Thyroid gland (tissue), 4 donors: ENCODE measurements around the gene FER. TPM values are rescaled to one million over a fixed set of nuclear protein-coding genes. Genes with fewer than 3 reads are reported as not detected.

Experiments used
- DNase-seq, 2 donors: peaks; one replicate each; pipeline ENCODE4 v3.0.0-alpha.2; 2019
- H3K27ac ChIP-seq, 3 donors: fragments of 200-600 bp; sonication (generic); 1 replicate in 2 of 3; 2 replicates in 1 of 3; pipeline ENCODE4 v1.5.1; 2016 to 2019; ENCODE audit warnings: mild to moderate bottlenecking in 1 of 3, moderate library complexity in 1 of 3
- H3K27me3 ChIP-seq: fragments of 200-600 bp; sonication (generic); one replicate; pipeline ENCODE4 v1.5.1; 2019
- H3K36me3 ChIP-seq, 2 donors: fragments of 200-600 bp; sonication (generic); one replicate each; pipeline ENCODE4 v1.5.1; 2016 to 2019
- H3K4me1 ChIP-seq, 2 donors: fragments of 200-600 bp; sonication (generic); one replicate each; pipeline ENCODE4 v1.5.1; 2017 to 2019
- H3K4me3 ChIP-seq, 3 donors: fragments of 200-600 bp; sonication (generic); replicated peaks in 1 of 3; 1 replicate in 2 of 3; 2 replicates in 1 of 3; pipeline ENCODE4 v1.5.1; 2016; ENCODE audit warnings: mild to moderate bottlenecking in 1 of 3
- H3K9me3 ChIP-seq: fragments of 200-600 bp; sonication (generic); one replicate; pipeline ENCODE4 v1.5.1; 2017
- POLR2A ChIP-seq, 2 donors: fragments of 450-650 bp; IDR thresholded peaks; one replicate each; pipeline ENCODE4 v1.6.1; 2017; ENCODE audit warnings: antibody characterized with exemption in 2 of 2, mild to moderate bottlenecking in 2 of 2, moderate library complexity in 1 of 2
- WGBS, 2 donors: methylation state at CpG; one replicate each; pipeline ENCODE4 v1.1.5; 2017; 5-methylcytosine and 5-hydroxymethylcytosine counted together
- intact Hi-C: fragments of 100-400 bp; cut with DNase I; formaldehyde crosslinking; loops from one replicate; pipeline ENCODE4 v1.15.1; 2023
- total RNA-seq, 4 donors: library from RNA; depleted of rRNA; stranded (reverse); fragments of >200 nt; gene quantifications; one replicate each; pipeline ENCODE4 v1.2.3, GENCODE V29; 2016
- TF ChIP-seq, protein P1 (sequence below), 6 experiments: fragments of 200-600 bp in 3 of 6; fragments of 450-650 bp in 3 of 6; sonication (generic) in 3 of 6; IDR thresholded peaks; one replicate each; pipeline ENCODE4 v1.5.1; 2016 to 2019; ENCODE audit warnings: antibody characterized with exemption in 6 of 6, mild to moderate bottlenecking in 2 of 6, inconsistent platforms in 1 of 6, moderate library complexity in 1 of 6

FER gene
- total RNA-seq, 4 donors from 2014 or later, result 38.8 to 79.1 (median 45.2) TPM

DNA sequence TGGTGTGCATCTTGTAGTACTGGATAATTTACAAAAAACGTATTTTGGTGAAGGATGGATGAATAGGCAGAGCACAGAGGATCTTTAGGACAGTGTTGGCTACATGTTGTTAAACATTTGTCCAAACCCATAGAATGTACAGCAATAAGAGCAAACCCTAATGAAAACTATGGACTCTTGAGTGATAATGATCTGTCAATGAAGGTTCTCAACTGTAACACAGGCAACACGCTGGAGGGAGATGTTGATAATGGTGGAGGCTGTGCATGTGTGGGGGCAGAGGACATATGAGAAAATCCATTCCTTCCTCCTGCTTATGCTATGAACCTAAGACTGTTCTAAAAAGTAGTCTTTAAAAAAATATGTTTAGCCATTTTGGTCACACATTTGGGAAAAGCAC lies 194.0 kb downstream of the FER start:
- Histone ChIP-seq H3K4me3 (no peak overlapping the region), H3K4me1 (no peaks in the 10 kb centered on the region), H3K36me3 (no peaks in the 10 kb centered on the region), H3K9me3 (no peaks in the 10 kb centered on the region), H3K27me3 (no peaks in the 10 kb centered on the region), H3K27ac (no peak overlapping the region)
- TF ChIP-seq POLR2A (IDR thresholded peaks at IDR 0.05), result no peak
- TF ChIP-seq, protein P1, sequence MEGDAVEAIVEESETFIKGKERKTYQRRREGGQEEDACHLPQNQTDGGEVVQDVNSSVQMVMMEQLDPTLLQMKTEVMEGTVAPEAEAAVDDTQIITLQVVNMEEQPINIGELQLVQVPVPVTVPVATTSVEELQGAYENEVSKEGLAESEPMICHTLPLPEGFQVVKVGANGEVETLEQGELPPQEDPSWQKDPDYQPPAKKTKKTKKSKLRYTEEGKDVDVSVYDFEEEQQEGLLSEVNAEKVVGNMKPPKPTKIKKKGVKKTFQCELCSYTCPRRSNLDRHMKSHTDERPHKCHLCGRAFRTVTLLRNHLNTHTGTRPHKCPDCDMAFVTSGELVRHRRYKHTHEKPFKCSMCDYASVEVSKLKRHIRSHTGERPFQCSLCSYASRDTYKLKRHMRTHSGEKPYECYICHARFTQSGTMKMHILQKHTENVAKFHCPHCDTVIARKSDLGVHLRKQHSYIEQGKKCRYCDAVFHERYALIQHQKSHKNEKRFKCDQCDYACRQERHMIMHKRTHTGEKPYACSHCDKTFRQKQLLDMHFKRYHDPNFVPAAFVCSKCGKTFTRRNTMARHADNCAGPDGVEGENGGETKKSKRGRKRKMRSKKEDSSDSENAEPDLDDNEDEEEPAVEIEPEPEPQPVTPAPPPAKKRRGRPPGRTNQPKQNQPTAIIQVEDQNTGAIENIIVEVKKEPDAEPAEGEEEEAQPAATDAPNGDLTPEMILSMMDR (IDR thresholded peaks at IDR 0.05), result no peak
- intact Hi-C loops, result no loop called here
- DNase-seq, result no peak
- 83 to 91% methylated on average over 2 of the region's 2 CpGs for WGBS, 2 donors

DNA sequence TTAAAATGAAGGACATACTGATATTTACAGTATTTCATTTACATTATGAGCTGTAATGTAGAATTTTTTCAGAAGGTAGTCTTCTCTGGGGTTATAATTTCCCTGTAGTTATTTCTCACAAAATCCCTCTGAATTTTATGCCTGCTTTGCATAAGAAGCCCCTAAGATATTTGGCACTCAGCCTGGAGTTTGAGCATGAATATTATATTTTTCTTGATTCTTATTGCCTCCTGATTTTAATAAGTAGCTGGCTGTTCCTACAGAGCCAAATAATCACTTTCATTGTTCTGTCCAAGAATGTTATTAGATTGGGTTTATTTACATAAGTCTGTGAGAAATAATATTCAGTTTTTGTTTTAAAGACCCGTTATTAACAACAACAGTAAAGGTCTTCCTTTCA lies 195.0 kb downstream of the FER start:
- H3K27me3 ChIP-seq, result no peaks in the 10 kb centered on the region
- TF ChIP-seq POLR2A (IDR thresholded peaks at IDR 0.05), result no peak
- TF ChIP-seq, protein P1 (IDR thresholded peaks at IDR 0.05), result no peak
- no peak overlapping the region for H3K4me3 ChIP-seq
- DNase-seq, result no peak
- intact Hi-C loops, result no loop called here
- whole genome bisulfite sequencing, 2 donors, result 79 to 86% methylated on average over 1 of the region's 1 CpG
- no peaks in the 10 kb centered on the region for H3K4me1 ChIP-seq
- H3K9me3 ChIP-seq, result no peaks in the 10 kb centered on the region
- H3K36me3 ChIP-seq, result no peaks in the 10 kb centered on the region
- H3K27ac ChIP-seq, result no peak overlapping the region

DNA sequence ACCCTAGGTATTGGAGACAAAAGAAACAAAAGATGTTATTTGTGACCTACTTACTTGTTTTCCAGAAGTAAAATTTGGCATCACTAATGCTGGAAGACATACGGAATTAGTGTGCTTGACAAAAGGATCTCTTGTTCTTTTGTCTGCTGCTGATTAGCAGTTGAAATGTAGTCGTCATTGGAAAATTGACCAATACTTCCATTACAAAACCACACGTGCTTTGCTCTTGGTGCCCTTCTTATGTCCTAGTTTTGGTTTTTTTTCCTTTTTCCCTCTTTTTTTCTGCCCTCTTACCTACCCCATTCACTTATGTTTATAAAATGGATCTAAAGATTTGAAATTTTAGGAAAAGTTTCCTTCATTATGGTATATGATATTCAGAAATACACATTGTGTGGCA lies 197.4 kb downstream of the FER start:
- no peaks in the 10 kb centered on the region for H3K36me3 ChIP-seq
- H3K4me1 ChIP-seq, result no peaks in the 10 kb centered on the region
- intact Hi-C loops, result no loop called here
- H3K27ac ChIP-seq, result no peak overlapping the region
- no peak for DNase-seq
- no peaks in the 10 kb centered on the region for H3K27me3 ChIP-seq
- no peaks in the 10 kb centered on the region for H3K9me3 ChIP-seq
- WGBS, 2 donors, result 84 to 89% methylated on average over 3 of the region's 3 CpGs
- no peak overlapping the region for H3K4me3 ChIP-seq
- TF ChIP-seq, protein P1 (IDR thresholded peaks at IDR 0.05), result no peak
- TF ChIP-seq POLR2A (IDR thresholded peaks at IDR 0.05), result no peak

DNA sequence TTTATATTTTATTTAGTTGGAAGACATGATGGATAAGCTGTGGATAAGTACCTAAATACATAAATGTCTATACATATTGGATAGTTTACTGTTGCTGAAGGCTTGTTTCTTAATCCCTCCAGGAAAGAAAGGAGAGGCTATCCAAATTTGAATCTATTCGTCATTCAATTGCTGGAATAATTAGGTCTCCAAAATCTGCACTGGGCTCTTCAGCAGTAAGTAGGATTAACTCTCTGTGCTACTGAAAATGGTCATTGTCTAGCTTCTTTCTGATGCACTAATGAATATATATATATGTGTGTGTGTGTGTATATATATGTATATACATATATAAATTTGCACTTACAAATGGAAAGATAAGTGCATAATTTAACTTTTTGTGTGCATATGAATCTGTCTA lies 198.3 kb downstream of the FER start:
- intact Hi-C loops, result no loop called here
- 91 to 97% methylated on average over 1 of the region's 1 CpG for WGBS, 2 donors

DNA sequence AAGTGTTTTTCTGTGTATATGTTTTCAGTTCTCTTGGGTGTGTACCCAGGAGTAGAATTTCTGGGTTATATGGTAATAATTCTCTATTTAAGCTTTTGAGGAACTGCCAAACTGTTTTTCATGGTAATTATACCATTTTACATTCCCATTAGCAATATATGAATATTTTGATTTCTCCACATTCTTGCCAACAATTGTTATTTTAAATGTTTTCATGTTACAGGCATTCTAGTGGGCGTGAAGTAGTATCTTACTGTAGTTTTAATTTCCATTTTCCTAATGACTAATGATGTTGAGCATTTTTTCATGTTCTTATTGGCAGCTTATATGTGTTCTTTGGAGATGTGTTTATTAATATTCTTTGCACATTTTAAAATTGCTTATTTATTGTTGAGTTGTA lies 199.5 kb downstream of the FER start:
- TF ChIP-seq, protein P1 (IDR thresholded peaks at IDR 0.05), result no peak
- TF ChIP-seq POLR2A (IDR thresholded peaks at IDR 0.05), result no peak
- intact Hi-C loops, result no loop called here
- H3K4me3 ChIP-seq, result no peak overlapping the region
- H3K36me3 ChIP-seq, result no peaks in the 10 kb centered on the region
- 95 to 96% methylated on average over 1 of the region's 1 CpG for WGBS, 2 donors
- H3K4me1 ChIP-seq, result no peaks in the 10 kb centered on the region
- H3K27me3 ChIP-seq, result no peaks in the 10 kb centered on the region
- no peak overlapping the region for H3K27ac ChIP-seq
- DNase-seq, result no peak
- no peaks in the 10 kb centered on the region for H3K9me3 ChIP-seq

More for the DNA sequence above, 198.3 kb downstream of the FER start:
- H3K27me3 ChIP-seq, result no peaks in the 10 kb centered on the region
- TF ChIP-seq, protein P1 (IDR thresholded peaks at IDR 0.05), result no peak
- TF ChIP-seq POLR2A (IDR thresholded peaks at IDR 0.05), result no peak
- H3K27ac ChIP-seq, result no peak overlapping the region
- H3K4me1 ChIP-seq, result no peaks in the 10 kb centered on the region
- no peaks in the 10 kb centered on the region for H3K36me3 ChIP-seq
- H3K4me3 ChIP-seq, result no peak overlapping the region
- no peaks in the 10 kb centered on the region for H3K9me3 ChIP-seq
- DNase-seq, result no peak
